ENCODE measurements around the gene ATL3.
A peak's percentile ranks its signal among the peaks of the same experiment; 100 is the strongest.

Gene ATL3

DNA sequence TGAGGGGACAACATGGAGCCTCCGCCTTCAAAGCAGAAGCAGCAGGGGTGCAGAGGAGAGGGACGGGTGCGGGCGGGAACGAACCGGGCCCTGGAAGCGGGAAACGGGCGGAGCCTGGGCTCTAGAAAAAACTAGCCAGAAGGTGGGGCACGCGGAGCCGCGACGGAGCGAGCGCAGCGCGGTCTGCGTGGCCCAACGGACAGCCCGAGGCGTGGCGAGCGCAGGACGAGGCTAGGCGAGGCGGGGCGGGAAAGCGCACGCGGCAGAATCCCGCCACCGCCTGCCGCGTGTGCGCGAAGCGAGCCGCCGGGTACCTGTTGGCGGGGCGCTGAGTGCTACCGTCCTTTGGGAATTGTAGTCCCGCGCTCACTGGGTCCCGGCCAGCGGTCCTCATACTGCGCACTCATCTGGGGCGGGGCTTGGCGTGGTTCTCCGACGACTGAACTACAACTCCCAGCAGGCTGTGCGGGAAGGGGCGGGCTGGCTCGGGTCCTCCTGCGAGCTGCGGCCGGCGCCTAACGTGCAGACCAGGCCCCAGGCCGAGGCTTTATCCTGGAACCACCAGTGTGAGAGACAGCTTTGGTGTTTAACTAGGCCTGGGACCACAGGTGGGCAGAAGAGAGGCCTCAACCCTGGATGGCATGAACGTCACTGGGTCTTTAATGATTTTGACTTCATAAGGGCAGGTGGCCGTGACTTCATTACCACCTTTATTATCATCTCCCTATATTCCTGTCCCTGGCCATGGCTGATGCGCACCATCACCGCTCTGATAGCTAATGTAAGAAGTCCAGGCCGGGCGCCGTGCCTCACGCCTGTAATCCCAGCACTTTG lies at the start of gene ATL3:
TSS of gene ATL3 (minus strand) at position 55 of the 834 bp plus-strand sequence. CDS start at position 14, 41 bp downstream.
- Histone ChIP-seq H4K20me1 (ENCODE audit: insufficient read depth, low read length) (no peaks in the 10 kb centered on the region), H3K27ac (ENCODE audit: low read depth, low read length, poor library complexity, severe bottlenecking) (peak within 1 kb of the TSS; percentile 33), H3K4me2 (ENCODE audit: low read length) (peak within 1 kb of the TSS; percentile 77), H2AFZ (ENCODE audit: low read length) (no peak within 1 kb of the TSS), H3K27me3 (ENCODE audit: insufficient read depth, low read length) (no peaks in the 10 kb centered on the region), H3K9me2 (ENCODE audit: low read depth, low read length) (no peaks in the 10 kb centered on the region), H3K79me2 (ENCODE audit: insufficient read depth, low read length) (peaks cover 11% of the 10 kb centered on the region; the same call in 1 of the 2 replicates), H3F3A (ENCODE audit: insufficient read depth, low read length) (no peaks in the 10 kb centered on the region), H3K9ac (ENCODE audit: low read length) (peak within 1 kb of the TSS; percentile 74), H3K4me1 (ENCODE audit: insufficient read depth, low read length, severe bottlenecking) (peaks cover 19% of the 10 kb centered on the region), H3K9me3 (ENCODE audit: low read length) (no peaks in the 10 kb centered on the region), H3K4me3 (ENCODE audit: low read depth, low read length, poor library complexity, severe bottlenecking) (peak within 1 kb of the TSS; percentile 71), H3K36me3 (ENCODE audit: insufficient read depth, low read length) (no peaks in the 10 kb centered on the region)
- TF ChIP-seq CTCF (IDR thresholded peaks at IDR 0.05; ENCODE audit: low read length): no peak
- no peak for TF ChIP-seq EZH2 (IDR thresholded peaks at IDR 0.05; ENCODE audit: borderline replicate concordance, low read length)

GRCh38 chr11:63720611-63721010 lies 49.4 kb upstream of the ATL3 start:
- no peak overlapping the region for H3K27ac ChIP-seq (ENCODE audit: low read depth, low read length, poor library complexity, severe bottlenecking)

GRCh38 chr11:63719987-63720386 lies 48.8 kb upstream of the ATL3 start:
- Histone ChIP-seq H4K20me1 (ENCODE audit: insufficient read depth, low read length) (no peaks in the 10 kb centered on the region), H3K4me1 (ENCODE audit: insufficient read depth, low read length, severe bottlenecking) (no peaks in the 10 kb centered on the region), H3K9me3 (ENCODE audit: low read length) (no peaks in the 10 kb centered on the region), H3K27me3 (ENCODE audit: insufficient read depth, low read length) (no peaks in the 10 kb centered on the region), H3K36me3 (ENCODE audit: insufficient read depth, low read length) (0 out of 2 replicates have a peak, but pooled peaks cover 16% of the 10 kb centered on the region), H3K27ac (ENCODE audit: low read depth, low read length, poor library complexity, severe bottlenecking) (no peak overlapping the region), H3K79me2 (ENCODE audit: insufficient read depth, low read length) (peaks cover 33% of the 10 kb centered on the region), H3F3A (ENCODE audit: insufficient read depth, low read length) (no peaks in the 10 kb centered on the region), H2AFZ (ENCODE audit: low read length) (no peak overlapping the region), H3K9me2 (ENCODE audit: low read depth, low read length) (no peaks in the 10 kb centered on the region), H3K9ac (ENCODE audit: low read length) (no peak overlapping the region), H3K4me2 (ENCODE audit: low read length) (no peak overlapping the region), H3K4me3 (ENCODE audit: low read depth, low read length, poor library complexity, severe bottlenecking) (no peak overlapping the region)
- no peak for TF ChIP-seq EZH2 (IDR thresholded peaks at IDR 0.05; ENCODE audit: borderline replicate concordance, low read length)
- TF ChIP-seq CTCF (IDR thresholded peaks at IDR 0.05; ENCODE audit: low read length): no peak

More at GRCh38 chr11:63720611-63721010, 49.4 kb upstream of the ATL3 start:
- H3K4me2 ChIP-seq (ENCODE audit: low read length): no peak overlapping the region
- no peaks in the 10 kb centered on the region for H3K9me2 ChIP-seq (ENCODE audit: low read depth, low read length)
- H3K9ac ChIP-seq (ENCODE audit: low read length): no peak overlapping the region
- no peak overlapping the region for H3K4me3 ChIP-seq (ENCODE audit: low read depth, low read length, poor library complexity, severe bottlenecking)
- TF ChIP-seq EZH2 (IDR thresholded peaks at IDR 0.05; ENCODE audit: borderline replicate concordance, low read length) (no peak), CTCF (IDR thresholded peaks at IDR 0.05; ENCODE audit: low read length) (no peak)
- H3K79me2 ChIP-seq (ENCODE audit: insufficient read depth, low read length): peaks cover 33% of the 10 kb centered on the region
- H3K4me1 ChIP-seq (ENCODE audit: insufficient read depth, low read length, severe bottlenecking): no peaks in the 10 kb centered on the region
- H3K36me3 ChIP-seq (ENCODE audit: insufficient read depth, low read length): 0 out of 2 replicates have a peak, but pooled peaks cover 9% of the 10 kb centered on the region
- H3K27me3 ChIP-seq (ENCODE audit: insufficient read depth, low read length): no peaks in the 10 kb centered on the region
- H3K9me3 ChIP-seq (ENCODE audit: low read length): no peaks in the 10 kb centered on the region
- H2AFZ ChIP-seq (ENCODE audit: low read length): no peak overlapping the region
- H3F3A ChIP-seq (ENCODE audit: insufficient read depth, low read length): no peaks in the 10 kb centered on the region
- no peaks in the 10 kb centered on the region for H4K20me1 ChIP-seq (ENCODE audit: insufficient read depth, low read length)

Measured in OCI-LY1 (cell line).